Osteoblast (primary cell): ENCODE measurements around the gene METTL1. TPM values are rescaled to one million over a fixed set of nuclear protein-coding genes. Genes with fewer than 3 reads are reported as not detected.

Experiments used
- DNase-seq: peaks from one replicate; pipeline ENCODE4 v3.0.0; 2011; ENCODE audit warnings: low spot score, mixed read lengths; ENCODE audit not compliant: insufficient read length; ENCODE audit errors: missing footprints
- H2AFZ ChIP-seq: 2 replicates; pipeline ENCODE4 v1.6.0; 2011; ENCODE audit warnings: mild to moderate bottlenecking, low read length
- H3K27ac ChIP-seq: 2 replicates; pipeline ENCODE4 v1.5.1; 2011; ENCODE audit warnings: mild to moderate bottlenecking, low read depth, low read length, moderate library complexity
- H3K27me3 ChIP-seq: 2 replicates; pipeline ENCODE4 v1.6.0; 2012; ENCODE audit warnings: mild to moderate bottlenecking, control low read depth, inconsistent platforms, low read length, moderate library complexity; ENCODE audit not compliant: insufficient read depth
- H3K36me3 ChIP-seq: 2 replicates; pipeline ENCODE4 v1.5.1; 2011; ENCODE audit warnings: mild to moderate bottlenecking, low read length, control low read depth, moderate library complexity; ENCODE audit not compliant: insufficient read depth
- H3K4me1 ChIP-seq: 2 replicates; pipeline ENCODE4 v1.5.1; 2011; ENCODE audit warnings: mild to moderate bottlenecking, low read length, control low read depth, moderate library complexity; ENCODE audit not compliant: insufficient read depth
- H3K4me2 ChIP-seq: 2 replicates; pipeline ENCODE4 v1.6.0; 2011; ENCODE audit warnings: mild to moderate bottlenecking, low read length; ENCODE audit not compliant: insufficient read depth
- H3K4me3 ChIP-seq: fragments of 200-600 bp; sonication (generic); 3 replicates; pipeline ENCODE4 v1.5.1; 2012; ENCODE audit warnings: mild to moderate bottlenecking, low read length, inconsistent platforms; ENCODE audit not compliant: insufficient read depth
- H3K79me2 ChIP-seq: 2 replicates; pipeline ENCODE4 v1.6.0; 2012; ENCODE audit warnings: mild to moderate bottlenecking, low read length, control low read depth, inconsistent platforms; ENCODE audit not compliant: insufficient read depth
- H3K9me3 ChIP-seq: 2 replicates; pipeline ENCODE4 v1.5.1; 2011; ENCODE audit warnings: low read depth, low read length, control low read depth
- H4K20me1 ChIP-seq: 2 replicates; pipeline ENCODE4 v1.6.0; 2012; ENCODE audit warnings: mild to moderate bottlenecking, low read length, control low read depth; ENCODE audit not compliant: insufficient read depth
- CTCF ChIP-seq: IDR thresholded peaks from 2 replicates; pipeline ENCODE4 v1.5.1; 2011; ENCODE audit warnings: mild to moderate bottlenecking, low read depth, low read length, moderate library complexity; ENCODE audit errors: extremely low read depth
- total RNA-seq: library from RNA; depleted of rRNA; stranded (reverse); fragments of >200 nt; gene quantifications from 2 replicates; pipeline ENCODE4 v1.2.3, GENCODE V29; 2012

Gene METTL1
- total RNA-seq, 1 donor, result 2.9 TPM

GRCh38 chr12:57783861-57784260 is 12.0 kb upstream of the METTL1 start:
- Histone ChIP-seq H3K79me2 (peaks cover 26% of the 10 kb centered on the region), H3K27ac (no peak overlapping the region), H3K4me2 (no peak overlapping the region), H3K4me3 (no peak overlapping the region), H3K27me3 (no peaks in the 10 kb centered on the region), H4K20me1 (no peaks in the 10 kb centered on the region), H2AFZ (no peak overlapping the region), H3K4me1 (peaks cover 11% of the 10 kb centered on the region), H3K9me3 (no peaks in the 10 kb centered on the region), H3K36me3 (peaks cover 44% of the 10 kb centered on the region)
- TF ChIP-seq CTCF, result no peak
- no peak for DNase-seq

DNA sequence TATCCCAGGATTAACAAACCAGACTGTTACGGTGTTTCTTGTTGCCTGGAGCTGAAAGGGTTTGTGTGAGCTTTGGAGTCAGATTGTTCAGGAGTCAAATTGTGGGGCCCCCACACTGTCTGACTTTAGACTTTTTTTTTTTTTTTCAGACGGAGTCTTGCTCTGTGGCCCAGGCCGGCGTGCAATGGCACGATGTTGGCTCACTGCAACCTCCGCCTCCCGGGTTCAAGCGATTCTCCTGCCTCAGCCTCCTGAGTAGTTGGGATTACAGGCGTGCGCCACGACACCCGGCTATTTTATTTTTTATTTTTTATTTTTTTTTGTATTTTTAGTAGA is 11.5 kb upstream of the METTL1 start:
- Histone ChIP-seq H2AFZ (no peak overlapping the region), H4K20me1 (no peaks in the 10 kb centered on the region), H3K4me3 (peak overlapping the region; percentile 99), H3K9me3 (no peaks in the 10 kb centered on the region), H3K27ac (peak overlapping the region; percentile 86), H3K27me3 (no peaks in the 10 kb centered on the region), H3K36me3 (peaks cover 42% of the 10 kb centered on the region), H3K4me2 (peak overlapping the region; percentile 93), H3K4me1 (peaks cover 11% of the 10 kb centered on the region), H3K79me2 (peaks cover 26% of the 10 kb centered on the region)
- DNase-seq, result no peak
- no peak for TF ChIP-seq CTCF

DNA sequence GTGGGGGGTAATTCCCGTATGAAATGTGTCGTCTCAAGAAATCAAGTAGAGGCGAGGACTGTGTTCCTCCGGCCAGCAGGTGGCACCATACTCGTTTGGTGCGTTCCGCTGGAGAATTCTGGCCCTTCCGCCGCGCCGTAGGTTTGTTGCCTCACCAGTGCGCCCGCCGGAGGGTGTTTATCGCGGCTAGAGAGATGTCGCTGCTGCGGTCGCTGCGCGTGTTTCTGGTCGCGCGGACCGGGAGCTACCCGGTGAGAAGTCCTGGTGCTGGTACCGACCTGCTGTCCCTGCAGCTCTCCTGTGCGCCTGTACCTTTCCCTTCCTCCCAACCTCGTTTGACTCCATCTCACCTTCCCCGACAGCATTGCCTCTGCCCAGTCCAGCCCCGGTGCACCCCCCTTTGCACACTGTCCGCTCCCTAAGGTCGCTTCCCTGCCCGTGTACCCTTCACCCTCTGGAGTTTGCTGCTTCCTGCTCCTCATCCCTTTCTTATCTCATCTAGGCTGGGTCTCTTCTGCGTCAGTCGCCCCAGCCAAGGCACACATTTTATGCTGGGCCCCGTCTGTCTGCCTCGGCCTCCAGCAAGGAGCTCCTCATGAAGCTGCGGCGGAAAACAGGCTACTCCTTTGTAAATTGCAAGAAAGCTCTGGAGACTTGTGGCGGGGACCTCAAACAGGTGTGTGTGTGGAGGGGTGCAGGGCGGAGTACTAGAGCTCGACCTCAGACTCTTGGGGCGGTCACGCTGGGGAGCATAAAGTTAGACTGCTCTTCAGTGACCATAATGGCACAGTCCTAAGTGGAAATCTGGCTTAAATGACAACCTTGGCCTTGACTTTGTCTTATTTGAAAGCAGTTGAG is 10.9 kb upstream of the METTL1 start, which contains the start of gene TSFM:
Gene TSFM, plus strand, starts transcription at position 180 of the 858 bp plus-strand sequence. Its CDS starts 15 bp downstream, at position 195.
- Histone ChIP-seq H3K4me2 (peak within 1 kb of the TSS; percentile 93), H3K79me2 (peaks cover 26% of the 10 kb centered on the region), H3K36me3 (peaks cover 40% of the 10 kb centered on the region), H3K4me1 (peaks cover 11% of the 10 kb centered on the region), H2AFZ (peak within 1 kb of the TSS; percentile 96), H3K27me3 (no peaks in the 10 kb centered on the region), H3K9me3 (no peaks in the 10 kb centered on the region), H4K20me1 (no peaks in the 10 kb centered on the region), H3K4me3 (peak within 1 kb of the TSS; percentile 99), H3K27ac (peak within 1 kb of the TSS; percentile 86)
- DNase-seq, result peak; percentile 91
- peak; percentile 92 for TF ChIP-seq CTCF

DNA sequence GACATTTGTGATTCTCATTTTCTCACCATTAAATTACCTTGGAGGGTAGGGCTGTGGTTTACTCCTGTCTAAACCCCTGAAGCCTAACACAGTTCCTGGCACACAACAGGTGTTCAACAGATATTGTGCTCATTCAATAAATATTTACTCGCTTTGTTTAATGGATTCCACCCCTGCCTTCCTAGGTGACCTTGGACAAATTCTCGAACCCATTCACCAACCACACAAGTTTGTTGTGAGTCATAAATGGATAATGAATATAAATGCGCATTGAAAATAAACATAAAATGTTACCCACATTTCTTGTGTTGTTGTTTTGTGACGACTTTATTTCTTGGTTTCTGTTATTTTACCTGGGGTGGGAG is 10.3 kb upstream of the METTL1 start:
- no peaks in the 10 kb centered on the region for H3K9me3 ChIP-seq
- H3K36me3 ChIP-seq, result peaks cover 37% of the 10 kb centered on the region
- H3K79me2 ChIP-seq, result peaks cover 24% of the 10 kb centered on the region
- H3K4me1 ChIP-seq, result peaks cover 11% of the 10 kb centered on the region
- H3K27me3 ChIP-seq, result no peaks in the 10 kb centered on the region
- no peaks in the 10 kb centered on the region for H4K20me1 ChIP-seq
- no peak overlapping the region for H3K27ac ChIP-seq
- no peak for DNase-seq
- H3K4me3 ChIP-seq, result peak overlapping the region; percentile 99
- H3K4me2 ChIP-seq, result peak overlapping the region; percentile 93
- H2AFZ ChIP-seq, result peak overlapping the region; percentile 96
- no peak for TF ChIP-seq CTCF
